Stimulated activated naive CD8-positive, alpha-beta T cell treated with anti-CD3 and anti-CD28 coated beads, Interleukin-15, amount 100 ng/mL, for 72 hours (primary cell): ENCODE measurements around the gene PSMG3.
"Not testable (repeated sequence)": the region's sequence is repeated elsewhere in the genome, so short reads cannot be mapped to it uniquely, and the experiment has no call there.

Source experiments
- ATAC-seq: fragments of 150-1000 bp; cut with Tn5 transposase; 2 replicates; pipeline ENCODE4 v1.10.0; 2021; ENCODE audit warnings: mild to moderate bottlenecking, moderate library complexity
- DNase-seq, 2 donors: peaks; one replicate each; pipeline ENCODE4 v3.0.0; 2021 to 2022
- H3K27ac Mint-ChIP-seq, 2 donors: one replicate each; pipeline ENCODE4 v1.8.0; 2022; ENCODE audit warnings: mild to moderate bottlenecking in 2 of 2, mixed read lengths in 2 of 2, moderate library complexity in 2 of 2
- H3K27me3 Mint-ChIP-seq: one replicate; pipeline ENCODE4 v1.8.0; 2022; ENCODE audit warnings: mixed read lengths
- H3K4me1 Mint-ChIP-seq: one replicate; pipeline ENCODE4 v1.8.0; 2022; ENCODE audit warnings: mild to moderate bottlenecking, mixed read lengths
- H3K4me3 Mint-ChIP-seq, 2 donors: one replicate each; pipeline ENCODE4 v1.8.0; 2022; ENCODE audit warnings: mild to moderate bottlenecking in 2 of 2, mixed read lengths in 2 of 2, moderate library complexity in 1 of 2
- H3K9me3 Mint-ChIP-seq, 2 donors: one replicate each; pipeline ENCODE4 v1.8.0; 2022; ENCODE audit warnings: mixed read lengths in 2 of 2

Gene PSMG3

GRCh38 chr7:1590476-1590875 lies 20.6 kb upstream of the PSMG3 start:
- DNase-seq (no peak), ATAC-seq (no peak)
- peaks cover 0 to 21% of the 10 kb centered on the region in 2 donors for H3K9me3 Mint-ChIP-seq
- H3K4me3 Mint-ChIP-seq: no peak overlapping the region
- H3K4me1 Mint-ChIP-seq: peaks cover 33% of the 10 kb centered on the region
- no peak overlapping the region for H3K27ac Mint-ChIP-seq
- H3K27me3 Mint-ChIP-seq: peaks cover 37% of the 10 kb centered on the region

- DNase-seq: no peak
- H3K9me3 Mint-ChIP-seq: peaks cover 0 to 21% of the 10 kb centered on the region in 2 donors
- H3K27ac Mint-ChIP-seq: no peak overlapping the region
- no peak for ATAC-seq
- peaks cover 37% of the 10 kb centered on the region for H3K27me3 Mint-ChIP-seq
- H3K4me1 Mint-ChIP-seq: peaks cover 33% of the 10 kb centered on the region
- H3K4me3 Mint-ChIP-seq: no peak overlapping the region
Observed at GRCh38 chr7:1588978-1589377, 19.1 kb upstream of the PSMG3 start.

GRCh38 chr7:1587738-1588137 lies 17.9 kb upstream of the PSMG3 start:
- ATAC-seq (no peak), DNase-seq (no peak)
- Mint-ChIP-seq H3K4me3 (no peak overlapping the region), H3K27me3 (peaks cover 30% of the 10 kb centered on the region), H3K9me3 (peaks cover 0 to 21% of the 10 kb centered on the region in 2 donors), H3K4me1 (peaks cover 25% of the 10 kb centered on the region), H3K27ac (no peak overlapping the region)

- H3K27me3 Mint-ChIP-seq: peaks cover 24% of the 10 kb centered on the region
- ATAC-seq (no peak), DNase-seq (no peak)
- no peak overlapping the region for H3K4me3 Mint-ChIP-seq
- H3K9me3 Mint-ChIP-seq: peaks cover 0 to 21% of the 10 kb centered on the region in 2 donors
- H3K27ac Mint-ChIP-seq: no peak overlapping the region
- peaks cover 18% of the 10 kb centered on the region for H3K4me1 Mint-ChIP-seq
Observed at GRCh38 chr7:1586827-1587705, 17.2 kb upstream of the PSMG3 start.

- H3K4me3 Mint-ChIP-seq: no peak overlapping the region
- H3K4me1 Mint-ChIP-seq: peaks cover 10% of the 10 kb centered on the region
- H3K27me3 Mint-ChIP-seq: peaks cover 16% of the 10 kb centered on the region
- no peak for DNase-seq
- ATAC-seq: no peak
- H3K27ac Mint-ChIP-seq: no peak overlapping the region
- peaks cover 0 to 21% of the 10 kb centered on the region in 2 donors for H3K9me3 Mint-ChIP-seq
Observed at GRCh38 chr7:1586126-1586826, 16.4 kb upstream of the PSMG3 start.

GRCh38 chr7:1585142-1585981 lies 15.5 kb upstream of the PSMG3 start:
- Mint-ChIP-seq H3K27me3 (peaks cover 7% of the 10 kb centered on the region), H3K9me3 (peaks cover 0 to 21% of the 10 kb centered on the region in 2 donors), H3K4me1 (peaks cover 2% of the 10 kb centered on the region), H3K27ac (peak overlapping the region in 1 of 2 donors; percentile 61), H3K4me3 (no peak overlapping the region)
- ATAC-seq (no peak), DNase-seq (no peak)

GRCh38 chr7:1584700-1585099 lies 14.9 kb upstream of the PSMG3 start:
- no peak for ATAC-seq
- H3K4me3 Mint-ChIP-seq: no peak overlapping the region
- peaks cover 0 to 19% of the 10 kb centered on the region in 2 donors for H3K9me3 Mint-ChIP-seq
- no peak for DNase-seq
- peaks cover 8% of the 10 kb centered on the region for H3K4me1 Mint-ChIP-seq
- no peaks in the 10 kb centered on the region for H3K27me3 Mint-ChIP-seq
- peak overlapping the region in 1 of 2 donors; percentile 35 for H3K27ac Mint-ChIP-seq

- ATAC-seq, DNase-seq, H3K27me3 Mint-ChIP-seq, H3K9me3 Mint-ChIP-seq, H3K4me3 Mint-ChIP-seq, H3K27ac Mint-ChIP-seq, H3K4me1 Mint-ChIP-seq: not testable (repeated sequence)
Observed at GRCh38 chr7:1583241-1583930, 13.6 kb upstream of the PSMG3 start.

GRCh38 chr7:1580422-1581030 lies 10.7 kb upstream of the PSMG3 start:
- H3K27ac Mint-ChIP-seq: peak overlapping the region; percentile 3 to 14
- no peak overlapping the region for H3K4me3 Mint-ChIP-seq
- no peaks in the 10 kb centered on the region for H3K27me3 Mint-ChIP-seq
- peaks cover 9% of the 10 kb centered on the region for H3K4me1 Mint-ChIP-seq
- H3K9me3 Mint-ChIP-seq: peaks cover 0 to 5% of the 10 kb centered on the region in 2 donors
- ATAC-seq (no peak), DNase-seq (no peak)

- H3K4me1 Mint-ChIP-seq: peaks cover 9% of the 10 kb centered on the region
- DNase-seq: peak; percentile 57 to 59
- H3K27ac Mint-ChIP-seq: peak overlapping the region in 1 of 2 donors; percentile 55
- no peaks in the 10 kb centered on the region for H3K27me3 Mint-ChIP-seq
- H3K9me3 Mint-ChIP-seq: peaks cover 0 to 5% of the 10 kb centered on the region in 2 donors
- no peak overlapping the region for H3K4me3 Mint-ChIP-seq
- ATAC-seq: peak; percentile 92
Observed at GRCh38 chr7:1579481-1580421, 9.9 kb upstream of the PSMG3 start.

- H3K27me3 Mint-ChIP-seq: no peaks in the 10 kb centered on the region
Observed at GRCh38 chr7:1578513-1578912, 8.7 kb upstream of the PSMG3 start.

GRCh38 chr7:1576521-1577253 lies 6.9 kb upstream of the PSMG3 start:
- ATAC-seq: no peak
- Mint-ChIP-seq H3K4me3 (no peak overlapping the region), H3K9me3 (peaks cover 0 to 5% of the 10 kb centered on the region in 2 donors), H3K27ac (no peak overlapping the region), H3K27me3 (no peaks in the 10 kb centered on the region), H3K4me1 (peaks cover 19% of the 10 kb centered on the region)
- DNase-seq: no peak

More at GRCh38 chr7:1578513-1578912, 8.7 kb upstream of the PSMG3 start:
- peaks cover 9% of the 10 kb centered on the region for H3K4me1 Mint-ChIP-seq
- DNase-seq (no peak), ATAC-seq (no peak)
- no peak overlapping the region for H3K4me3 Mint-ChIP-seq
- no peak overlapping the region for H3K27ac Mint-ChIP-seq
- H3K9me3 Mint-ChIP-seq: peaks cover 0 to 5% of the 10 kb centered on the region in 2 donors

GRCh38 chr7:1575809-1576208 lies 6.0 kb upstream of the PSMG3 start:
- ATAC-seq (no peak), DNase-seq (no peak)
- Mint-ChIP-seq H3K4me1 (peaks cover 28% of the 10 kb centered on the region), H3K4me3 (no peak overlapping the region), H3K9me3 (peaks cover 0 to 5% of the 10 kb centered on the region in 2 donors), H3K27ac (no peak overlapping the region), H3K27me3 (no peaks in the 10 kb centered on the region)
